H1 (cell line): Measurements from ENCODE around the gene RHBDF2. TPM values are rescaled to one million over a fixed set of nuclear protein-coding genes. Genes with fewer than 3 reads are reported as not detected.

Experiments used
- ASH2L ChIP-seq: fragments of 200-600, 300-600 bp; sonication (generic); IDR thresholded peaks from one replicate; pipeline ENCODE4 v1.7.1; 2017; ENCODE audit warnings: low read length
- CHD7 ChIP-seq: fragments of 300-600 bp; sonication (generic); IDR thresholded peaks from 2 replicates; pipeline ENCODE4 v1.7.1; 2012; ENCODE audit warnings: low read length, moderate library complexity, mild to moderate bottlenecking, inconsistent platforms; ENCODE audit not compliant: insufficient replicate concordance
- EP300 ChIP-seq, 2 experiments: IDR thresholded peaks; 1 replicate in 1 of 2; 2 replicates in 1 of 2; pipeline ENCODE4 v1.6.1; 2011 to 2012; ENCODE audit warnings: low read depth in 2 of 2, low read length in 2 of 2, mild to moderate bottlenecking in 2 of 2, borderline replicate concordance in 1 of 2, inconsistent platforms in 1 of 2, moderate library complexity in 1 of 2
- EZH2 ChIP-seq: fragments of 200-600 bp; sonication (generic); IDR thresholded peaks from 2 replicates; pipeline ENCODE4 v1.7.1; 2012; ENCODE audit warnings: low read depth, mild to moderate bottlenecking, moderate library complexity, low read length, inconsistent platforms; ENCODE audit not compliant: severe bottlenecking
- GTF2F1 ChIP-seq: IDR thresholded peaks from 2 replicates; pipeline ENCODE4 v1.6.1; 2012; ENCODE audit warnings: low read depth, low read length, improper control_type of control experiment, borderline replicate concordance
- MAFK ChIP-seq: IDR thresholded peaks from 2 replicates; pipeline ENCODE4 v1.6.1; 2012; ENCODE audit warnings: low read depth, mild to moderate bottlenecking, improper control_type of control experiment, low read length
- MAX ChIP-seq: IDR thresholded peaks from 2 replicates; pipeline ENCODE4 v1.6.1; 2012; ENCODE audit warnings: inconsistent platforms
- RFX5 ChIP-seq: IDR thresholded peaks from 2 replicates; pipeline ENCODE4 v1.6.1; 2011; ENCODE audit warnings: low read depth, low read length, improper control_type of control experiment, borderline replicate concordance
- SP1 ChIP-seq: IDR thresholded peaks from 2 replicates; pipeline ENCODE4 v1.6.1; 2011; ENCODE audit warnings: low read depth, low read length
- ZNF274 ChIP-seq: IDR thresholded peaks from 2 replicates; pipeline ENCODE4 v1.7.0; 2012; ENCODE audit warnings: low read length, borderline replicate concordance; ENCODE audit errors: extremely low read depth
- polyA plus RNA-seq, 7 experiments: library from polyadenylated mRNA; depleted of rRNA in 3 of 7; stranded (reverse) in 5 of 7; unstranded in 2 of 7; fragments of >200 nt in 5 of 7; fragments of 200-250 nt in 2 of 7; gene quantifications; 1 replicate in 5 of 7; 2 replicates in 1 of 7; 4 replicates in 1 of 7; pipeline versions ENCODE4 v1.2.1 to v1.2.3, GENCODE V29; 2011 to 2013; ENCODE audit warnings: missing spikeins in 2 of 7, mixed read lengths in 2 of 7
- total RNA-seq: library from RNA; stranded (reverse); fragmentation: NEBNext Ultra II Directional; extraction: Animal tissue kit (Norgen Biotek cat#: 25700); gene quantifications from 2 replicates; pipeline ENCODE4 v1.2.1, GENCODE V29; 2021

The RHBDF2 gene
- total and polyA plus RNA-seq, 2 of the 8 experiments (the other 6 are each of a cell fraction or from before 2014, with no cell fraction given) = 21.2 to 25.9 TPM

GRCh38 chr17:76432004-76432403, 69.2 kb downstream of the RHBDF2 start (continued):
- TF ChIP-seq SP1 (no peak), ZNF274 (no peak), MAFK (no peak), EP300 (IDR thresholded peaks at IDR 0.05; ENCODE audit: borderline replicate concordance in 1 of 2, low read depth in 2 of 2, low read length in 2 of 2) (no peak), RFX5 (no peak), GTF2F1 (no peak), MAX (no peak), CHD7 (no peak), EZH2 (no peak), ASH2L (no peak)
